HCT116 (cell line): ENCODE measurements around the gene GCLC. TPM values are rescaled to one million over a fixed set of nuclear protein-coding genes. Genes with fewer than 3 reads are reported as not detected.

Experiments
- ATAC-seq: fragments of 200-7000 bp; cut with Tn5 transposase; 2 replicates; pipeline ENCODE4 v1.9.1; 2020; ENCODE audit warnings: mild to moderate bottlenecking, moderate library complexity
- BruUV-seq: library from RNA; stranded (reverse); fragments of 400-500 nt; replicated peaks from 2 replicates; lab custom pipeline; 2021; lab: Mats Ljungman, UMichigan
- CTCF ChIA-PET: fragments of 300-600 bp; sonication (Branson Sonifier 250); formaldehyde crosslinking; loops from one replicate; lab custom pipeline; 2021; ENCODE audit warnings: antibody characterized with exemption; lab: Charles Lee
- POLR2A ChIA-PET: fragments of 300-600, 350-600 bp; sonication (Branson Sonifier 250); formaldehyde crosslinking; loops from one replicate; lab custom pipeline; 2021; ENCODE audit warnings: antibody characterized with exemption; lab: Charles Lee
- RAD21 ChIA-PET, 2 experiments: fragments of 300-600 bp; sonication (Branson Sonifier 250); formaldehyde crosslinking; loops; one replicate each; lab custom pipeline; 2023; ENCODE audit warnings: low total read pairs in 2 of 2; ENCODE audit not compliant: uncharacterized antibody in 2 of 2, unreplicated experiment in 2 of 2, low non-redundant PET in 1 of 2; lab: Charles Lee
- DNase-seq: peaks from one replicate; pipeline ENCODE4 v3.0.0-alpha.2; 2010; ENCODE audit warnings: low read depth, low spot score
- H2AFZ ChIP-seq: fragments of 200-600 bp; shearing (Covaris generic), sonication (generic); 2 replicates; pipeline ENCODE4 v1.6.1; 2017; ENCODE audit warnings: low read depth, mixed run types, mixed read lengths, antibody characterized with exemption, low read length; ENCODE audit not compliant: poor library complexity, severe bottlenecking
- H3K27ac ChIP-seq: 2 replicates; pipeline ENCODE4 v1.5.1; 2012; ENCODE audit warnings: low read depth, low read length
- H3K27me3 ChIP-seq: fragments of 200-600 bp; sonication (generic); 2 replicates; pipeline ENCODE4 v1.6.1; 2016; ENCODE audit warnings: mixed run types, low read length, mixed read lengths; ENCODE audit not compliant: insufficient read depth
- H3K36me3 ChIP-seq, 2 experiments: fragments of 200-500 bp in 1 of 2; fragments of 200-600 bp in 1 of 2; sonication (Bioruptor generic) in 1 of 2; sonication (generic) in 1 of 2; 2 replicates each; pipeline versions ENCODE4 v1.5.1 to v1.6.1; 2014 to 2016; ENCODE audit warnings: low read length in 2 of 2, inconsistent platforms in 1 of 2, mixed read lengths in 1 of 2, mixed run types in 1 of 2; ENCODE audit not compliant: insufficient read depth in 2 of 2, control insufficient read depth in 1 of 2
- H3K4me1 ChIP-seq, 2 experiments: fragments of 200-600 bp in 1 of 2; sonication (generic) in 1 of 2; 2 replicates each; pipeline versions ENCODE4 v1.5.1 to v1.6.1; 2012 to 2017; ENCODE audit warnings: low read length in 2 of 2, inconsistent platforms in 1 of 2, mild to moderate bottlenecking in 1 of 2, mixed read lengths in 1 of 2, mixed run types in 1 of 2, moderate library complexity in 1 of 2; ENCODE audit not compliant: insufficient read depth in 2 of 2, control insufficient read depth in 1 of 2
- H3K4me2 ChIP-seq: fragments of 200-600 bp; sonication (generic); 2 replicates; pipeline ENCODE4 v1.6.1; 2017; ENCODE audit warnings: mixed run types, low read length, mixed read lengths
- H3K4me3 ChIP-seq, 2 experiments: fragments of 200-600 bp in 1 of 2; sonication (generic) in 1 of 2; replicated peaks in 1 of 2; 2 replicates each; pipeline ENCODE4 v1.5.1; 2011 to 2016; ENCODE audit warnings: low read length in 2 of 2, control low read depth in 1 of 2, low read depth in 1 of 2, mild to moderate bottlenecking in 1 of 2, mixed read lengths in 1 of 2, mixed run types in 1 of 2
- H3K79me2 ChIP-seq: fragments of 200-600 bp; sonication (generic); 2 replicates; pipeline ENCODE4 v1.6.1; 2017; ENCODE audit warnings: mild to moderate bottlenecking, mixed run types, low read length, moderate library complexity, mixed read lengths; ENCODE audit not compliant: insufficient read depth
- H3K9ac ChIP-seq: fragments of 200-600 bp; sonication (generic); 2 replicates; pipeline ENCODE4 v1.6.1; 2016; ENCODE audit warnings: low read length, mixed read lengths
- H3K9me2 ChIP-seq: fragments of 200-600 bp; sonication (generic), shearing (Covaris generic); 2 replicates; pipeline ENCODE4 v1.6.1; 2017; ENCODE audit warnings: mixed run types, mild to moderate bottlenecking, moderate library complexity; ENCODE audit not compliant: insufficient read depth
- H3K9me3 ChIP-seq, 2 experiments: fragments of 200-500 bp in 1 of 2; fragments of 200-600 bp in 1 of 2; sonication (Bioruptor generic) in 1 of 2; sonication (generic) in 1 of 2; 2 replicates each; pipeline ENCODE4 v1.6.1; 2014 to 2017; ENCODE audit warnings: low read length in 2 of 2, mixed read lengths in 2 of 2, inconsistent platforms in 1 of 2, low read depth in 1 of 2, mild to moderate bottlenecking in 1 of 2, mixed run types in 1 of 2, moderate library complexity in 1 of 2; ENCODE audit not compliant: control insufficient read depth in 1 of 2, insufficient read depth in 1 of 2
- H4K20me1 ChIP-seq: fragments of 200-600 bp; sonication (generic), shearing (Covaris generic); 2 replicates; pipeline ENCODE4 v1.6.1; 2017; ENCODE audit warnings: mixed run types, mild to moderate bottlenecking, moderate library complexity; ENCODE audit not compliant: insufficient read depth
- ELF1 ChIP-seq: IDR thresholded peaks from 2 replicates; pipeline ENCODE4 v1.6.1; 2012; ENCODE audit warnings: low read depth, borderline replicate concordance
- EZH2phosphoT487 ChIP-seq: fragments of 200-600 bp; IDR thresholded peaks from 2 replicates; pipeline ENCODE4 v1.6.1; 2018; ENCODE audit warnings: antibody characterized with exemption, borderline replicate concordance
- MAX ChIP-seq: IDR thresholded peaks from 2 replicates; pipeline ENCODE4 v1.6.1; 2012
- REST ChIP-seq: IDR thresholded peaks from 2 replicates; pipeline ENCODE4 v1.6.1; 2012; ENCODE audit warnings: low read depth
- intact Hi-C: fragments of 100-400 bp; cut with micrococcal nuclease; formaldehyde crosslinking; loops from 2 replicates; pipeline ENCODE4 v1.10.0; 2022
- total RNA-seq: library from RNA; stranded (reverse); gene quantifications from one replicate; pipeline ENCODE4 v1.2.1, GENCODE V29; 2021; ENCODE audit not compliant: unreplicated experiment

Gene GCLC
- total RNA-seq, 1 experiment from 2014 or later, result 72.0 TPM

GRCh38 chr6:53504512-53504911 lies 40.4 kb downstream of the GCLC start:
- ATAC-seq, result no peak
- Histone ChIP-seq H3K27me3 (no peaks in the 10 kb centered on the region), H3K36me3 (peaks cover 33 to 50% of the 10 kb centered on the region in 2 experiments), H3K79me2 (no peaks in the 10 kb centered on the region), H3K4me2 (no peak overlapping the region), H3K27ac (no peak overlapping the region), H3K9me2 (no peaks in the 10 kb centered on the region), H3K9ac (no peak overlapping the region), H3K9me3 (no peaks in the 10 kb centered on the region), H4K20me1 (no peaks in the 10 kb centered on the region), H2AFZ (no peak overlapping the region), H3K4me3 (no peak overlapping the region), H3K4me1 (no peaks in the 10 kb centered on the region)
- POLR2A ChIA-PET, result no interaction called here
- intact Hi-C loops, result no loop called here
- RAD21 ChIA-PET, result no interaction called here
- no peak for TF ChIP-seq REST
- TF ChIP-seq EZH2phosphoT487, result no peak
- TF ChIP-seq MAX, result no peak
- BruUV-seq, result no TSS peak
- CTCF ChIA-PET, result interaction anchor here (1.2 kb wide), 1 partner anchor 11 kb away, joined by 4 read pairs; no protein-coding TSS in a partner anchor
- DNase-seq, result no peak

DNA sequence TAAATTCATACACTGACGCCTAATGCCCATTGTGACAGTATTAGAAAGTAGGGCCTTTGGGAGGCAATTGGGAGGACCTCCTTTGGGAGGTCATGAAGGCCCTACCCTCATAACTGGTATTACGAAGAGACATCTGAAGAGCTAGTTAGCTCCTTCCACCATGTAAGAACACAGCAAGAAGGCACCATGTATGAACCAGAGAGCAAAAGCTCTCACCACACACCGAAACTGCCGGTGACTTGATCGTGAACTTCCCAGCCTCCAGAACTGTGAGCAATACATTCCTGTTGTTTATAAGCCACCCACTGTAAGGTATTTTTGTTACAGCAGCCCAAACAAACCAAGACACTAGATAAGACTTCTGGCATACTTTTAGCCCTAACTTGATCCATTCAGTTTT lies 41.8 kb downstream of the GCLC start:
- Histone ChIP-seq H3K79me2 (no peaks in the 10 kb centered on the region), H3K9me2 (no peaks in the 10 kb centered on the region), H3K9ac (no peak overlapping the region), H3K9me3 (no peaks in the 10 kb centered on the region), H2AFZ (no peak overlapping the region), H3K4me1 (no peaks in the 10 kb centered on the region), H3K4me3 (no peak overlapping the region), H3K36me3 (peaks cover 39 to 49% of the 10 kb centered on the region in 2 experiments), H3K4me2 (no peak overlapping the region), H3K27me3 (no peaks in the 10 kb centered on the region), H4K20me1 (no peaks in the 10 kb centered on the region), H3K27ac (no peak overlapping the region)
- BruUV-seq, result no TSS peak
- CTCF ChIA-PET, result interaction anchor here (1.0 to 2.2 kb wide), 3 partner anchors 10 to 226 kb away, joined by 3 to 11 read pairs (median 4); no protein-coding TSS in a partner anchor
- ATAC-seq (no peak), DNase-seq (no peak)
- TF ChIP-seq ELF1, result no peak
- intact Hi-C loops, result no loop called here
- POLR2A ChIA-PET, result no interaction called here
- RAD21 ChIA-PET, result no interaction called here
